ENCODE measurements around the gene TMEM132D. TPM values are rescaled to one million over a fixed set of nuclear protein-coding genes. Genes with fewer than 3 reads are reported as not detected.
"Not testable (repeated sequence)": the region's sequence is repeated elsewhere in the genome, so short reads cannot be mapped to it uniquely, and the experiment has no call there.

The TMEM132D gene
- total RNA-seq, 2 donors from 2014 or later, result 4.4 to 14.2 TPM

GRCh38 chr12:129190827-129191226, 713.0 kb downstream of the TMEM132D start:
- H3K36me3 ChIP-seq (ENCODE audit: control insufficient read depth, insufficient read depth, low read length), result no peaks in the 10 kb centered on the region
- H3K9me3 ChIP-seq (ENCODE audit: control insufficient read depth, low read length), result peaks cover 9% of the 10 kb centered on the region
- H3K27ac Mint-ChIP-seq, result no peak overlapping the region
- no peak overlapping the region for H3K27ac ChIP-seq (ENCODE audit: low read depth, low read length)
- H3K9ac ChIP-seq (ENCODE audit: extremely low read depth, low read length, poor library complexity, severe bottlenecking), result no peak overlapping the region
- H3K4me1 ChIP-seq (ENCODE audit: control insufficient read depth, insufficient read depth, low read length), result no peaks in the 10 kb centered on the region
- 42 to 57% methylated on average over 5 to 7 of the region's 7 CpGs for WGBS, 2 experiments (ENCODE audit: insufficient coverage in 1 of 2, insufficient read length in 1 of 2)
- H3K27me3 Mint-ChIP-seq (ENCODE audit: insufficient read depth), result no peaks in the 10 kb centered on the region
- H3K9me3 Mint-ChIP-seq, result peaks cover 9% of the 10 kb centered on the region
- H3K27me3 ChIP-seq (ENCODE audit: control insufficient read depth, insufficient read depth, low read length, poor library complexity, severe bottlenecking), result no peaks in the 10 kb centered on the region
- no peaks in the 10 kb centered on the region for H3K4me1 Mint-ChIP-seq
- H3K36me3 Mint-ChIP-seq (ENCODE audit: low read depth), result peaks cover 5% of the 10 kb centered on the region
- DNase-seq, result peak; percentile 96
- H3K4me3 ChIP-seq (ENCODE audit: low read length), result no peak overlapping the region
- peak; percentile 81 for TF ChIP-seq CTCF (conservative IDR thresholded peaks at IDR 0.05)
- no peak overlapping the region for H3K4me3 Mint-ChIP-seq

GRCh38 chr12:129189879-129190278, 713.9 kb downstream of the TMEM132D start:
- H3K27ac Mint-ChIP-seq, result not testable (repeated sequence)

GRCh38 chr12:129186952-129187351, 716.9 kb downstream of the TMEM132D start:
- no peaks in the 10 kb centered on the region for H3K4me1 ChIP-seq (ENCODE audit: control insufficient read depth, insufficient read depth, low read length)
- H3K36me3 Mint-ChIP-seq (ENCODE audit: low read depth), result peaks cover 5% of the 10 kb centered on the region
- H3K9me3 ChIP-seq (ENCODE audit: control insufficient read depth, low read length), result no peaks in the 10 kb centered on the region
- H3K27ac ChIP-seq (ENCODE audit: low read depth, low read length), result no peak overlapping the region
- peaks cover 11% of the 10 kb centered on the region for H3K4me1 Mint-ChIP-seq
- WGBS, 2 experiments (ENCODE audit: insufficient coverage in 1 of 2, insufficient read length in 1 of 2), result 81 to 100% methylated on average over 1 of the region's 1 CpG
- TF ChIP-seq CTCF (conservative IDR thresholded peaks at IDR 0.05), result peak; percentile 67
- no peak overlapping the region for H3K4me3 Mint-ChIP-seq
- DNase-seq, result peak; percentile 73
- H3K27ac Mint-ChIP-seq, result no peak overlapping the region
- no peaks in the 10 kb centered on the region for H3K36me3 ChIP-seq (ENCODE audit: control insufficient read depth, insufficient read depth, low read length)
- peaks cover 5% of the 10 kb centered on the region for H3K9me3 Mint-ChIP-seq
- H3K9ac ChIP-seq (ENCODE audit: extremely low read depth, low read length, poor library complexity, severe bottlenecking), result no peak overlapping the region
- no peaks in the 10 kb centered on the region for H3K27me3 Mint-ChIP-seq (ENCODE audit: insufficient read depth)
- H3K4me3 ChIP-seq (ENCODE audit: low read length), result no peak overlapping the region
- H3K27me3 ChIP-seq (ENCODE audit: control insufficient read depth, insufficient read depth, low read length, poor library complexity, severe bottlenecking), result no peaks in the 10 kb centered on the region

More at GRCh38 chr12:129189879-129190278, 713.9 kb downstream of the TMEM132D start:
- not testable (repeated sequence) for H3K4me1 ChIP-seq (ENCODE audit: control insufficient read depth, insufficient read depth, low read length); DNase-seq; H3K4me1 Mint-ChIP-seq; H3K9me3 ChIP-seq (ENCODE audit: control insufficient read depth, low read length); H3K9me3 Mint-ChIP-seq; H3K36me3 Mint-ChIP-seq (ENCODE audit: low read depth); H3K4me3 Mint-ChIP-seq; H3K27me3 Mint-ChIP-seq (ENCODE audit: insufficient read depth); H3K27me3 ChIP-seq (ENCODE audit: control insufficient read depth, insufficient read depth, low read length, poor library complexity, severe bottlenecking); H3K9ac ChIP-seq (ENCODE audit: extremely low read depth, low read length, poor library complexity, severe bottlenecking); H3K27ac ChIP-seq (ENCODE audit: low read depth, low read length); H3K4me3 ChIP-seq (ENCODE audit: low read length); H3K36me3 ChIP-seq (ENCODE audit: control insufficient read depth, insufficient read depth, low read length)
- 80 to 90% methylated on average over 2 to 4 of the region's 4 CpGs for WGBS, 2 experiments (ENCODE audit: insufficient coverage in 1 of 2, insufficient read length in 1 of 2)

- H3K27me3 ChIP-seq (ENCODE audit: control insufficient read depth, insufficient read depth, low read length, poor library complexity, severe bottlenecking), result no peaks in the 10 kb centered on the region
- no peak overlapping the region for H3K9ac ChIP-seq (ENCODE audit: extremely low read depth, low read length, poor library complexity, severe bottlenecking)
- H3K9me3 ChIP-seq (ENCODE audit: control insufficient read depth, low read length), result no peaks in the 10 kb centered on the region
- Mint-ChIP-seq H3K36me3 (ENCODE audit: low read depth) (peaks cover 5% of the 10 kb centered on the region), H3K27ac (no peak overlapping the region), H3K4me1 (peaks cover 11% of the 10 kb centered on the region), H3K27me3 (ENCODE audit: insufficient read depth) (no peaks in the 10 kb centered on the region), H3K4me3 (no peak overlapping the region), H3K9me3 (peaks cover 5% of the 10 kb centered on the region)
- H3K27ac ChIP-seq (ENCODE audit: low read depth, low read length), result no peak overlapping the region
- H3K4me1 ChIP-seq (ENCODE audit: control insufficient read depth, insufficient read depth, low read length), result no peaks in the 10 kb centered on the region
- no peak for TF ChIP-seq CTCF (conservative IDR thresholded peaks at IDR 0.05)
- no peaks in the 10 kb centered on the region for H3K36me3 ChIP-seq (ENCODE audit: control insufficient read depth, insufficient read depth, low read length)
- no peak overlapping the region for H3K4me3 ChIP-seq (ENCODE audit: low read length)
- 91 to 94% methylated on average over 3 of the region's 3 CpGs for WGBS, 2 experiments (ENCODE audit: insufficient coverage in 1 of 2, insufficient read length in 1 of 2)
- DNase-seq, result no peak
Observed at GRCh38 chr12:129185855-129186254, 718.0 kb downstream of the TMEM132D start.
